ENCODE measurements around the gene ZXDC.

The ZXDC gene

DNA sequence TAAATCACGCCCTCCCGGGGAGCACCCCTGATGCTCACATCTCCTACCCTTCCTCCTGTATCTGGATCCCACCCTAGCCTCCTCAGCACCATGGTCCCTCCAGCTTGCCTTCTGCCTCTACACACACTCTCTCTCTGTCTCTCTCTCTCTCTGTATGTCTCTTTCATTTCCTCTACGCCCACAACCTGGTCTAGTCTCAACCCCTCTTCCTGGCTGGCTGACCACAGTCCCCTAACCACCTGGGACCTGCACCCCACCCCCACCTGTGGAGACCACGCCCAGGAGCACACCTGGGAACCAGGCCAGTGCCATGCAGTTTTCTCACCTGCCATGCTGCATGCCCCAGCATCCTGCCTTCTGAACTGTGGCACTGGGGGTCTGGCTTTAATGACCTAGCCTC is 84.9 kb downstream of the ZXDC start:
- DNase-seq, result no peak

DNA sequence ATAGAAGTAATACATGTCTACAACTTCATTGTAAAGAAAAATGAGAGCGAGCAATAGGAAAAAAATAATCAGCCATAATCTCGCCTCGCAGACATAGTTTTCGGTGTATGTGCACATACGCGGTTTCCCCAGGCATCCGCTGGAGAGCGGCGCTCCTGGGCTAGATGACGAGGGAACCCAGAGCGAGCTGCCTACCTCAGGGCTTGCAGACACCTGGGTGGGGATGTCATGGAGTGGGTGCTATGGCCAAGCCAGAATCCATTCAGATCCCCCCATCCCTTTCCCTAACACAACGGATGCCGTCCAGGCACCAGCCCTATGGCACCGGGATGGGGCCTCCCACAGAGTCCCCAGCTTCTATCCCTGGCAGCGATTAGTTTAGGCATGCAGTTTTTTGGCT is 85.5 kb downstream of the ZXDC start:
- no peak for DNase-seq

DNA sequence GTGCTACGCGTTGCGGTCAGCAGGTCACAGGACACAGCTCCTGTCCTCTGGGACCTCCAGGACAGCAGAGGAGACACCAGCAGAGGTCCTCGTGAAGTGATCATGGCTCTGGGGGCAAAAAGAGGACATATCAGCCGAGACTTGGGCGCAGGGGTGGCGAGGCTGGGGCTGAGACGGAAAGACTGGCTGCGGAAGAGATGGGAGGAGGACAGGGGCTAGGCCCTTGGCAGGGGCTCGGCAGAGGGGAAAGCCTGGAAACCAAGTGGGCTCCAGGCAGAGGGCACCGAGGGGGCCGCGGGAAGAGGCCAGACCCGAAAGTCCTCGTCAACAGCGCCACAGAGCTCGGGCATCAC is 85.9 kb downstream of the ZXDC start:
- DNase-seq, result no peak

GRCh38 chr3:126389112-126389793 is 86.4 kb downstream of the ZXDC start:
- DNase-seq, result peak; percentile 36

Measured in activated CD4-positive, CD25-positive, alpha-beta regulatory T cell treated with anti-CD3 and anti-CD28 coated beads, Interleukin-2, amount 50 U/mL, for 72 hours (primary cell).